Breast epithelium (tissue), 3 donors: Measurements from ENCODE around the gene DAP3.

Experiments
- POLR2A ChIP-seq: fragments of 450-650 bp; IDR thresholded peaks from one replicate; pipeline ENCODE4 v1.6.1; 2016; ENCODE audit warnings: antibody characterized with exemption, mild to moderate bottlenecking, moderate library complexity
- POLR2AphosphoS5 ChIP-seq, 3 donors: sonication (generic); formaldehyde crosslinking; IDR thresholded peaks; one replicate each; pipeline ENCODE4 v1.6.1; 2017; ENCODE audit warnings: antibody characterized with exemption in 3 of 3
- TF ChIP-seq, protein P1 (sequence below), 3 donors: fragments of 450-650 bp; IDR thresholded peaks; one replicate each; pipeline ENCODE4 v1.5.1; 2016 to 2017; ENCODE audit warnings: antibody characterized with exemption in 3 of 3, mild to moderate bottlenecking in 3 of 3, moderate library complexity in 3 of 3

DNA sequence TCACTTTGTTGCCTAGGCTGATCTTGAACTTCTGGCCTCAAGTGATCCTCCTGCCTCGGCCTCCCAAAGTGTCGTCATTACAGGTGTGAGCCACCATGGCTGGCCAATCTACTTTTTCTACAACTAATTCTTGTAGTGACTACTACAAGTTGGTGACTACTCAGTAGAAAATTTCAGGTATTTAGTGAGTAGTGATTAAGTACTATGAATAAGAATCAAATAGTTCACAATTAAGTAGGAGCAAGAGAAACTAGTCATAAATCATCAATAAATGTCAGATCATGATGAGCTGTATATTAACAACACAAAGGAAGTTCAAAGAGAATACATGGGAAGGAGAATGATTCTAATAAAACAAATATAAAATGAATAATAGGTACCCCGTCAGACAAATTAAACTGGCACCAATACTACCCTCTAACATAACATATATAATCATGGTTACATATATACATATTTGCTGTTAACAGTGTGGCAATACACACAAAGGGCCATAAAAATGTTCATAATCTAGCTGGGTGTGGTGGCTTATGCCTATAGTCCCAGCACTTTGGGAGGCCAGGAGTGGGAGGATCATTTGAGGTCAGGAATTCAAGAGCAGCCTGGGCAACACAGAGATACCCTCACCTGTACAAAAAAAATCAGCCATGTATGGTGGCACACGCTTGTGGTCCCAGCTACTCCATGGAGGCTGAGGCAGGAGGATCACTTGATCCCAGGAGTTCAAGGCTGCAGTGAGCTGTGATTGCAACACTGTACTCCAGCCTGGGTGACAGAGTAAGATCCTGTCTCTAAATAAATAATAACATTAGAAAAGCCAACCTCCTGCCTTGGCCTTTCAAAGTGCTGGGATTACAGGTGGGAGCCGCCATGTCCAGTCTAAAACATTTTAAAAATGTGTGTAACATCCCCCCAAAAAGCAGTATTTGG lies 19.4 kb upstream of the DAP3 start:
- TF ChIP-seq POLR2AphosphoS5 (IDR thresholded peaks at IDR 0.05) = no peak
- TF ChIP-seq, protein P1, sequence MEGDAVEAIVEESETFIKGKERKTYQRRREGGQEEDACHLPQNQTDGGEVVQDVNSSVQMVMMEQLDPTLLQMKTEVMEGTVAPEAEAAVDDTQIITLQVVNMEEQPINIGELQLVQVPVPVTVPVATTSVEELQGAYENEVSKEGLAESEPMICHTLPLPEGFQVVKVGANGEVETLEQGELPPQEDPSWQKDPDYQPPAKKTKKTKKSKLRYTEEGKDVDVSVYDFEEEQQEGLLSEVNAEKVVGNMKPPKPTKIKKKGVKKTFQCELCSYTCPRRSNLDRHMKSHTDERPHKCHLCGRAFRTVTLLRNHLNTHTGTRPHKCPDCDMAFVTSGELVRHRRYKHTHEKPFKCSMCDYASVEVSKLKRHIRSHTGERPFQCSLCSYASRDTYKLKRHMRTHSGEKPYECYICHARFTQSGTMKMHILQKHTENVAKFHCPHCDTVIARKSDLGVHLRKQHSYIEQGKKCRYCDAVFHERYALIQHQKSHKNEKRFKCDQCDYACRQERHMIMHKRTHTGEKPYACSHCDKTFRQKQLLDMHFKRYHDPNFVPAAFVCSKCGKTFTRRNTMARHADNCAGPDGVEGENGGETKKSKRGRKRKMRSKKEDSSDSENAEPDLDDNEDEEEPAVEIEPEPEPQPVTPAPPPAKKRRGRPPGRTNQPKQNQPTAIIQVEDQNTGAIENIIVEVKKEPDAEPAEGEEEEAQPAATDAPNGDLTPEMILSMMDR (IDR thresholded peaks at IDR 0.05) = no peak
- TF ChIP-seq POLR2A = no peak
